K562 (cell line): ENCODE results near the gene FMNL2. TPM values are rescaled to one million over a fixed set of nuclear protein-coding genes. Genes with fewer than 3 reads are reported as not detected.

Experiments
- ATAC-seq: fragments of 200-7000 bp; cut with Tn5 transposase; 3 replicates; pipeline ENCODE4 v1.9.1; 2020; ENCODE audit warnings: moderate library complexity
- BruUV-seq: library from RNA; stranded (reverse); fragments of 400-500 nt; replicated peaks from 2 replicates; lab custom pipeline; 2021; lab: Mats Ljungman, UMichigan
- CTCF ChIA-PET: fragments of 300-600 bp; formaldehyde crosslinking; extraction: SDS; loops from one replicate; lab custom pipeline; 2021; ENCODE audit warnings: low intra/inter-chr PET ratio; lab: Yijun Ruan, JAX
- POLR2A ChIA-PET: fragments of 300-600, 350-650 bp; sonication (Branson Sonifier 250); formaldehyde crosslinking; extraction: SDS; loops from one replicate; lab custom pipeline; 2021; ENCODE audit warnings: antibody characterized with exemption, inconsistent platforms; lab: Yijun Ruan, JAX
- DNase-seq, 4 experiments: peaks; one replicate each; pipeline versions ENCODE4 v3.0.0 to v3.0.0-alpha.2; 2011 to 2018; ENCODE audit warnings: low spot score in 3 of 4, mixed read lengths in 3 of 4; ENCODE audit errors: extremely low read depth in 1 of 4
- FAIRE-seq: peaks from 2 replicates; lab custom pipeline; 2011; peaks lifted over from hg19 to GRCh38; lab: Jason Lieb, UNC
- H2AFZ ChIP-seq: 2 replicates; pipeline ENCODE4 v1.6.0; 2011; ENCODE audit warnings: low read depth, low read length, control low read depth, inconsistent platforms
- H3K27ac ChIP-seq: fragments of 200-600 bp; 3 replicates; pipeline ENCODE4 v1.8.0; 2011; ENCODE audit warnings: low read depth, mild to moderate bottlenecking, control low read depth, inconsistent platforms, low read length, moderate library complexity, mixed read lengths; ENCODE audit errors: extremely low read depth
- H3K27me3 ChIP-seq, 2 experiments: fragments of 300-600 bp in 1 of 2; 2 replicates in 1 of 2; 3 replicates in 1 of 2; pipeline versions ENCODE4 v1.6.0 to v1.8.0; 2011; ENCODE audit warnings: inconsistent platforms in 2 of 2, low read length in 2 of 2, mild to moderate bottlenecking in 1 of 2, mixed read lengths in 1 of 2, moderate library complexity in 1 of 2; ENCODE audit not compliant: control insufficient read depth in 2 of 2, insufficient read depth in 2 of 2
- H3K36me3 ChIP-seq: fragments of 300-600 bp; 3 replicates; pipeline ENCODE4 v1.8.0; 2011; ENCODE audit warnings: mild to moderate bottlenecking, low read length, inconsistent platforms; ENCODE audit not compliant: control insufficient read depth, insufficient read depth
- H3K4me1 ChIP-seq, 2 experiments: fragments of 200-600 bp in 1 of 2; replicated peaks in 1 of 2; 2 replicates in 1 of 2; 3 replicates in 1 of 2; pipeline versions ENCODE4 v1.5.1 to v1.8.0; 2011; ENCODE audit warnings: inconsistent platforms in 2 of 2, low read length in 2 of 2, mild to moderate bottlenecking in 1 of 2, mixed read lengths in 1 of 2, moderate library complexity in 1 of 2; ENCODE audit not compliant: control insufficient read depth in 2 of 2, insufficient read depth in 2 of 2
- H3K4me2 ChIP-seq: 2 replicates; pipeline ENCODE4 v1.6.1; 2011; ENCODE audit warnings: low read length, control low read depth, inconsistent platforms, mixed read lengths; ENCODE audit not compliant: insufficient read depth
- H3K4me3 ChIP-seq: fragments of 200-600 bp; sonication (generic), shearing (Covaris generic); 2 replicates; pipeline ENCODE4 v1.5.1; 2016; ENCODE audit warnings: control low read depth, inconsistent platforms
- H3K79me2 ChIP-seq: fragments of 200-600 bp; 3 replicates; pipeline ENCODE4 v1.8.0; 2011; ENCODE audit warnings: low read length, inconsistent platforms; ENCODE audit not compliant: control insufficient read depth, insufficient read depth
- H3K9ac ChIP-seq, 2 experiments: 2 replicates each; pipeline versions ENCODE4 v1.6.0 to v1.6.1; 2011; ENCODE audit warnings: low read depth in 2 of 2, low read length in 2 of 2, control low read depth in 1 of 2, inconsistent platforms in 1 of 2, mild to moderate bottlenecking in 1 of 2, mixed read lengths in 1 of 2; ENCODE audit not compliant: insufficient read depth in 1 of 2
- H3K9me1 ChIP-seq: one replicate; pipeline ENCODE4 v1.6.0; 2011; ENCODE audit warnings: inconsistent platforms, mild to moderate bottlenecking, low read length, moderate library complexity; ENCODE audit not compliant: control insufficient read depth, insufficient read depth
- H3K9me3 ChIP-seq: replicated peaks from 2 replicates; pipeline ENCODE4 v1.5.1; 2011; ENCODE audit warnings: low read depth, low read length, inconsistent platforms; ENCODE audit not compliant: control insufficient read depth, insufficient read depth
- H4K20me1 ChIP-seq: replicated peaks from 2 replicates; pipeline ENCODE4 v1.6.1; 2011; ENCODE audit warnings: low read length, inconsistent platforms, mixed read lengths; ENCODE audit not compliant: control insufficient read depth, insufficient read depth
- BRF2 ChIP-seq: IDR thresholded peaks from 3 replicates; pipeline ENCODE4 v1.6.1; 2011; ENCODE audit warnings: borderline replicate concordance, mild to moderate bottlenecking; ENCODE audit not compliant: insufficient read length, insufficient read depth
- CXXC5 ChIP-seq: fragments of 250-450 bp; sonication (Bioruptor Pico); IDR thresholded peaks from 2 replicates; pipeline ENCODE4 v1.8.0; 2022; ENCODE audit warnings: inconsistent platforms, mild to moderate bottlenecking, moderate library complexity
- HMGN3 ChIP-seq: IDR thresholded peaks from 2 replicates; pipeline ENCODE4 v1.6.1; 2011; ENCODE audit warnings: borderline replicate concordance, low read depth, mild to moderate bottlenecking, mixed read lengths, low read length; ENCODE audit not compliant: insufficient read length; ENCODE audit errors: extremely low read depth
- MYBL2 ChIP-seq, 2 experiments: fragments of 450-650 bp in 1 of 2; sonication (generic) in 1 of 2; formaldehyde crosslinking in 1 of 2; IDR thresholded peaks; 2 replicates each; pipeline versions ENCODE4 v1.6.1 to v1.8.1; 2017 to 2022; ENCODE audit warnings: borderline replicate concordance in 1 of 2, inconsistent platforms in 1 of 2, low read depth in 1 of 2, mild to moderate bottlenecking in 1 of 2, missing genetic modification reagents in 1 of 2, moderate library complexity in 1 of 2
- PYGO2 ChIP-seq: fragments of 450-650 bp; IDR thresholded peaks from 2 replicates; pipeline ENCODE4 v1.6.1; 2016; ENCODE audit warnings: mild to moderate bottlenecking, missing genetic modification characterization, moderate library complexity, missing compliant biosample characterization
- ZNF140 ChIP-seq: fragments of 250-450 bp; sonication (Bioruptor Pico); IDR thresholded peaks from 2 replicates; pipeline ENCODE4 v1.8.0; 2021; ENCODE audit warnings: moderate library complexity, mild to moderate bottlenecking, inconsistent platforms
- WGBS: fragments of 100-300 bp; shearing (Covaris generic); methylation state at CpG from one replicate; pipeline ENCODE4 v1.1.6; 2016; ENCODE audit warnings: low coverage, mixed read lengths; ENCODE audit not compliant: insufficient coverage; ENCODE audit errors: missing lambda C conversion rate; 5-methylcytosine and 5-hydroxymethylcytosine counted together
- in situ Hi-C: fragments of 300-500 bp; cut with MboI; formaldehyde crosslinking; loops from 4 replicates; pipeline ENCODE4 v1.15.0; 2018; ENCODE audit warnings: inconsistent platforms, mixed read lengths
- intact Hi-C: fragments of 100-400 bp; cut with micrococcal nuclease; formaldehyde crosslinking; loops from 2 replicates; pipeline ENCODE4 v1.14.2; 2022
- polyA plus RNA-seq, 8 experiments: library from polyadenylated mRNA; depleted of rRNA in 4 of 8; stranded (reverse) in 5 of 8; unstranded in 3 of 8; fragments of >200 nt; fragmentation: Nextera tagmentation in 2 of 8; fragmentation: Illumina TruSeq in 1 of 8; extraction: Ambion mirVana in 2 of 8; extraction: Trizol in 1 of 8; gene quantifications; 2 replicates each; pipeline versions ENCODE4 v1.2.1 to v1.2.3, GENCODE V29; 2011 to 2014; ENCODE audit warnings: inconsistent platforms in 1 of 8, missing spikeins in 1 of 8
- total RNA-seq, 7 experiments: library from RNA; depleted of rRNA in 6 of 7; stranded (reverse); fragments of >200 nt in 6 of 7; fragmentation: Illumina TruSeq in 2 of 7; extraction: Trizol in 2 of 7; gene quantifications; 2 replicates each; pipeline versions ENCODE4 v1.2.1 to v1.2.3, GENCODE V29; 2011 to 2021; ENCODE audit warnings: low replicate concordance in 1 of 7
- TF ChIP-seq, protein P1 (sequence below), 2 experiments: fragments of 450-650 bp; IDR thresholded peaks; 2 replicates each; pipeline ENCODE4 v1.6.1; 2016; ENCODE audit warnings: mild to moderate bottlenecking in 2 of 2, borderline replicate concordance in 1 of 2, low read depth in 1 of 2, moderate library complexity in 1 of 2

The FMNL2 gene
- total and polyA plus RNA-seq, 9 of the 15 experiments (the other 6 are each of a cell fraction or from before 2014, with no cell fraction given): 0.15 to 0.49 (median 0.24) TPM; not detected in 1

- no peak for TF ChIP-seq HMGN3
Observed at GRCh38 chr2:152644189-152644873, 309.4 kb downstream of the FMNL2 start (continued).

DNA sequence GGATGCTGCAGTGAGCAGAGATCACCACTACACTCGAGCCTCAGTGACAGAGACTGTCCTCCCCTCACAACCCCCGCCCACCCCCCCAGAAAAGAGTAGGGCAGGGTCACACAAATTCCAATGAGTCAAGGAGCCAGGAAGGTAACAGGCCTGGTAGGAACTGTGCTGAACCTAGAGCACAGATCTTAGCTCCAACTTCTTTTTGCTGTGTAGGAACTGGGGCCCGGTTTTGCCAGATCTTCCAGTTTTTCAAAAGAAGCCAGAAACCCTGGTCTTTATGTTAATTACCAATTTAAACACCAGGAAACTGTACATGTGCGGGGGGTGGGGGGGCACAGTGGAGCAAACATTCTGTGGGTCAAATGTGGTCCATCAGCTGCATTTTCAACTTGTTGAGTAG, 311.3 kb downstream of the FMNL2 start:
- BruUV-seq: no TSS peak
- in situ Hi-C loops (no loop called here), intact Hi-C loops (no loop called here)
- 0 out of 3 replicates have a peak, but pooled peaks cover 4% of the 10 kb centered on the region for H3K36me3 ChIP-seq
- H4K20me1 ChIP-seq: no peaks in the 10 kb centered on the region
- H3K9me3 ChIP-seq: no peaks in the 10 kb centered on the region
- CTCF ChIA-PET: no interaction called here
- no peak; the same call in 1 of the 3 replicates for ATAC-seq
- FAIRE-seq: no peak
- H2AFZ ChIP-seq: no peak overlapping the region
- H3K27me3 ChIP-seq: no peaks in the 10 kb centered on the region
- POLR2A ChIA-PET: interaction anchor here (0.8 to 1.1 kb wide), 2 partner anchors 8 to 67 kb away, joined by 3 to 4 read pairs; no protein-coding TSS in a partner anchor
- H3K79me2 ChIP-seq: no peaks in the 10 kb centered on the region
- H3K4me1 ChIP-seq: no peaks in the 10 kb centered on the region
- H3K9ac ChIP-seq: no peak overlapping the region
- H3K27ac ChIP-seq: no peak overlapping the region
- H3K9me1 ChIP-seq: no peaks in the 10 kb centered on the region
- H3K4me2 ChIP-seq: no peak overlapping the region
- H3K4me3 ChIP-seq: no peak overlapping the region
- WGBS: 50% methylated on average over 3 of the region's 4 CpGs
- no peak for DNase-seq
- no peak for TF ChIP-seq PYGO2 (tag)
- TF ChIP-seq MYBL2 (IDR thresholded peaks at IDR 0.05; ENCODE audit: low read depth): no peak
- TF ChIP-seq MYBL2 (CRISPR knock-in tag; IDR thresholded peaks at IDR 0.05; ENCODE audit: borderline replicate concordance): no peak
- TF ChIP-seq BRF2: no peak
- no peak for TF ChIP-seq CXXC5
- TF ChIP-seq, protein P1, sequence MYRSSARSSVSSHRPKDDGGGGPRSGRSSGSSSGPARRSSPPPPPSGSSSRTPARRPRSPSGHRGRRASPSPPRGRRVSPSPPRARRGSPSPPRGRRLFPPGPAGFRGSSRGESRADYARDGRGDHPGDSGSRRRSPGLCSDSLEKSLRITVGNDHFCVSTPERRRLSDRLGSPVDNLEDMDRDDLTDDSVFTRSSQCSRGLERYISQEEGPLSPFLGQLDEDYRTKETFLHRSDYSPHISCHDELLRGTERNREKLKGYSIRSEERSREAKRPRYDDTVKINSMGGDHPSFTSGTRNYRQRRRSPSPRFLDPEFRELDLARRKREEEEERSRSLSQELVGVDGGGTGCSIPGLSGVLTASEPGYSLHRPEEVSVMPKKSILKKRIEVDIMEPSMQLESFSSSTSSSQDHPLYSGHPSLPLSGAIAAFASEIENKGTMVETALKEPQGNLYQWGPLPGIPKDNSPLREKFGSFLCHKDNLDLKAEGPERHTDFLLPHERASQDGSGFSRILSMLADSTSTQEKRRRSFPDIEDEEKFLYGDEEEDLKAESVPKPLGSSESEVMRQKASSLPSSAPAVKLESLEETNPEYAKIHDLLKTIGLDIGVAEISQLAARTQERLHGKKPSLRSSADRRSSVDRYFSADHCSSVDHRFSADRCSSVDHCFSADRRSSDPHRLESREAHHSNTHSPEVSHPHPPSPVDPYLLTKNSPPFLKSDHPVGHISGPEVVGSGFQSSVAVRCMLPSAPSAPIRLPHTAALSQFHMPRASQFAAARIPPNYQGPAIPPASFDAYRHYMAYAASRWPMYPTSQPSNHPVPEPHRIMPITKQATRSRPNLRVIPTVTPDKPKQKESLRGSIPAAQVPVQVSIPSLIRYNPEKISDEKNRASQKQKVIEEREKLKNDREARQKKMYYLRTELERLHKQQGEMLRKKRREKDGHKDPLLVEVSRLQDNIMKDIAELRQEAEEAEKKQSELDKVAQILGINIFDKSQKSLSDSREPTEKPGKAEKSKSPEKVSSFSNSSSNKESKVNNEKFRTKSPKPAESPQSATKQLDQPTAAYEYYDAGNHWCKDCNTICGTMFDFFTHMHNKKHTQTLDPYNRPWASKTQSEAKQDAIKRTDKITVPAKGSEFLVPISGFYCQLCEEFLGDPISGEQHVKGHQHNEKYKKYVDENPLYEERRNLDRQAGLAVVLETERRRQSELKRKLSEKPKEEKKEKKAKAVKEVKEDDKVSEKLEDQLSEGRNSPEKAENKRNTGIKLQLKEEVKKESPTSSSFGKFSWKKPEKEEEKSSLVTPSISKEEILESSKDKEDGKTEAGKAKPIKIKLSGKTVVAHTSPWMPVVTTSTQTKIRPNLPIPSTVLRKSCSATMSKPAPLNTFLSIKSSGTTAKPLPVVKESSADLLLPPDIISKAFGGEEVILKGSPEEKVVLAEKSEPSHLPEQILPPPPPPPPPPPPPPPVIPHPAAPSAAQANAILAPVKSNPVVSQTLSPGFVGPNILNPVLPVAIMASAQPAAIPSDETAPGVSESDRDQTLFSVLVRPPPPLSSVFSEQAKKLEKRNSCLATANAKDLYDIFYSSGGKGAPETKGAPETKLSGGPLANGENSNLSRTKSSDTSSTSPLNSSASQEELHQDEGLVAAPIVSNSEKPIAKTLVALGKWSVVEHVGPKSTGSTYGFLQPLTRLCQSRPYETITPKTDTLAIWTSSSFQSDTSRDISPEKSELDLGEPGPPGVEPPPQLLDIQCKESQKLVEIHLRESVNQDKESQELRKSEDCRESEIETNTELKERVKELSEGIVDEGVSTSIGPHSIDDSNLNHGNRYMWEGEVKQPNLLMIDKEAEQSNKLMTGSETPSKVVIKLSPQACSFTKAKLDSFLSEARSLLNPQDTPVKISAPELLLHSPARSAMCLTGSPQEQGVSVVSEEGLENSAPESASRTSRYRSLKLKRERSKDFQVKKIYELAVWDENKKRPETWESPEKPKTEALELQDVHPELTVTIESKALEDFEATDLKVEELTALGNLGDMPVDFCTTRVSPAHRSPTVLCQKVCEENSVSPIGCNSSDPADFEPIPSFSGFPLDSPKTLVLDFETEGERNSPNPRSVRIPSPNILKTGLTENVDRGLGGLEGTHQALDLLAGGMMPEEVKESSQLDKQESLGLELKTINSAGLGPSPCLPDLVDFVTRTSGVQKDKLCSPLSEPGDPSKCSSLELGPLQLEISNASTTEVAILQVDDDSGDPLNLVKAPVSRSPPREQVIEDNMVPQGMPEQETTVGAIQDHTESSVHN (IDR thresholded peaks at IDR 0.05; ENCODE audit: borderline replicate concordance in 1 of 2, low read depth in 1 of 2): no peak
- no peak for TF ChIP-seq ZNF140 (CRISPR knock-in tag)
